Skeletal muscle tissue (tissue), 4 donors: ENCODE data around the gene ERRFI1. TPM values are rescaled to one million over a fixed set of nuclear protein-coding genes. Genes with fewer than 3 reads are reported as not detected.
A peak's percentile ranks its signal among the peaks of the same experiment; 100 is the strongest.

Experiments used
- H3K27ac ChIP-seq: one replicate; pipeline ENCODE4 v1.7.0; 2013; ENCODE audit warnings: mild to moderate bottlenecking, low read depth, low read length, inconsistent platforms
- H3K27me3 ChIP-seq, 3 donors: one replicate each; pipeline ENCODE4 v1.7.0; 2013; ENCODE audit warnings: low read length in 3 of 3; ENCODE audit not compliant: control insufficient read depth in 3 of 3, insufficient read depth in 3 of 3
- H3K36me3 ChIP-seq, 3 donors: one replicate each; pipeline ENCODE4 v1.7.0; 2013; ENCODE audit warnings: low read length in 3 of 3; ENCODE audit not compliant: control insufficient read depth in 3 of 3, insufficient read depth in 3 of 3
- H3K4me1 ChIP-seq, 3 donors: one replicate each; pipeline ENCODE4 v1.7.0; 2013; ENCODE audit warnings: low read length in 3 of 3, mild to moderate bottlenecking in 3 of 3; ENCODE audit not compliant: control insufficient read depth in 3 of 3, insufficient read depth in 3 of 3
- H3K4me3 ChIP-seq, 3 donors: one replicate each; pipeline ENCODE4 v1.7.0; 2013; ENCODE audit warnings: low read length in 3 of 3
- H3K9ac ChIP-seq, 3 donors: one replicate each; pipeline ENCODE4 v1.7.0; 2013; ENCODE audit warnings: low read length in 3 of 3, mild to moderate bottlenecking in 3 of 3, moderate library complexity in 2 of 3, low read depth in 1 of 3
- H3K9me3 ChIP-seq, 3 donors: one replicate each; pipeline ENCODE4 v1.7.0; 2013; ENCODE audit warnings: low read length in 3 of 3; ENCODE audit not compliant: control insufficient read depth in 3 of 3
- total RNA-seq: library from RNA; depleted of rRNA; stranded (reverse); fragments of >200 nt; gene quantifications from one replicate; pipeline ENCODE4 v1.2.3, GENCODE V29; 2014
- donor health status: Osteomylitis.

The ERRFI1 gene
- total RNA-seq, 1 donor from 2014 or later, result 3.7 TPM

- Histone ChIP-seq H3K4me3 (no peak overlapping the region), H3K27ac (no peak overlapping the region), H3K9ac (no peak overlapping the region), H3K4me1 (peaks cover 0 to 4% (median 0%) of the 10 kb centered on the region in 3 donors), H3K36me3 (no peaks in the 10 kb centered on the region), H3K9me3 (no peaks in the 10 kb centered on the region), H3K27me3 (no peaks in the 10 kb centered on the region)
These were observed 17.5 kb upstream of the ERRFI1 start for GRCh38 chr1:8043621-8044020.

- no peak overlapping the region for H3K27ac ChIP-seq
- no peak overlapping the region for H3K9ac ChIP-seq
- H3K27me3 ChIP-seq, result no peaks in the 10 kb centered on the region
- H3K4me3 ChIP-seq, result no peak overlapping the region
- H3K9me3 ChIP-seq, result no peaks in the 10 kb centered on the region
- no peaks in the 10 kb centered on the region for H3K36me3 ChIP-seq
- H3K4me1 ChIP-seq, result no peaks in the 10 kb centered on the region
These were observed 16.0 kb upstream of the ERRFI1 start for GRCh38 chr1:8042134-8042533.

- peak overlapping the region; percentile 38 for H3K27ac ChIP-seq
- H3K9ac ChIP-seq, result no peak overlapping the region
- H3K36me3 ChIP-seq, result no peaks in the 10 kb centered on the region
- H3K4me3 ChIP-seq, result no peak overlapping the region
- H3K4me1 ChIP-seq, result no peaks in the 10 kb centered on the region
- H3K27me3 ChIP-seq, result no peaks in the 10 kb centered on the region
- no peaks in the 10 kb centered on the region for H3K9me3 ChIP-seq
These were observed 14.5 kb upstream of the ERRFI1 start for GRCh38 chr1:8040586-8040985.

- Histone ChIP-seq H3K27me3 (no peaks in the 10 kb centered on the region), H3K4me3 (no peak overlapping the region), H3K9me3 (no peaks in the 10 kb centered on the region), H3K9ac (no peak overlapping the region), H3K4me1 (no peaks in the 10 kb centered on the region), H3K36me3 (no peaks in the 10 kb centered on the region), H3K27ac (no peak overlapping the region)
These were observed 13.0 kb upstream of the ERRFI1 start for GRCh38 chr1:8039071-8039470.

DNA sequence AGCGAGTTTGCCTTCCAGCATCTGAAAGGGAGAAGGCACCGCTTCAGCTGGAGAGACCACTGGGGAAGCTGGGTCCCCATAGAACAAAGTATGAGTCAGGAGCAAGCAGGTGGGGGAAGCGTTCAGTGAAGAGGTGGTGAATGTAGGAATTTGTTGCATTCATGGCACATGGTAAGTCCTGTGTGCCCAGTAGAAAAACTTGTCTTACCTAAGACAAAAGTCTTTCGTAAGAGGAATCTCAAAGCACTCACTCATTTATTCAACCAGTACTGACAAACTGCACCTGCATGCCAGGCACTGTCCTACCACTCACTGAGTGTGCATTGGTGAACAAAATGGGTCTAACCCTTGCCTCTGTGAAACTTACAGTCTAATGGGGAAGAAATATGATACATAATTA lies 9.2 kb upstream of the ERRFI1 start:
- Histone ChIP-seq H3K36me3 (no peaks in the 10 kb centered on the region), H3K4me3 (no peak overlapping the region)

GRCh38 chr1:8033322-8033721 lies 7.2 kb upstream of the ERRFI1 start:
- Histone ChIP-seq H3K9me3 (no peaks in the 10 kb centered on the region), H3K27me3 (no peaks in the 10 kb centered on the region), H3K9ac (no peak overlapping the region), H3K36me3 (no peaks in the 10 kb centered on the region), H3K27ac (no peak overlapping the region), H3K4me3 (no peak overlapping the region), H3K4me1 (peaks cover 0 to under 1% (median under 1%) of the 10 kb centered on the region in 3 donors)

More for the DNA sequence above, 9.2 kb upstream of the ERRFI1 start:
- Histone ChIP-seq H3K9ac (no peak overlapping the region), H3K27ac (no peak overlapping the region), H3K4me1 (no peaks in the 10 kb centered on the region), H3K27me3 (no peaks in the 10 kb centered on the region), H3K9me3 (no peaks in the 10 kb centered on the region)

GRCh38 chr1:8032366-8032910 lies 6.3 kb upstream of the ERRFI1 start:
- Histone ChIP-seq H3K4me1 (peaks cover 6% of the 10 kb centered on the region in 3 donors), H3K4me3 (no peak overlapping the region), H3K9ac (no peak overlapping the region), H3K27me3 (no peaks in the 10 kb centered on the region), H3K27ac (no peak overlapping the region), H3K36me3 (no peaks in the 10 kb centered on the region), H3K9me3 (no peaks in the 10 kb centered on the region)

DNA sequence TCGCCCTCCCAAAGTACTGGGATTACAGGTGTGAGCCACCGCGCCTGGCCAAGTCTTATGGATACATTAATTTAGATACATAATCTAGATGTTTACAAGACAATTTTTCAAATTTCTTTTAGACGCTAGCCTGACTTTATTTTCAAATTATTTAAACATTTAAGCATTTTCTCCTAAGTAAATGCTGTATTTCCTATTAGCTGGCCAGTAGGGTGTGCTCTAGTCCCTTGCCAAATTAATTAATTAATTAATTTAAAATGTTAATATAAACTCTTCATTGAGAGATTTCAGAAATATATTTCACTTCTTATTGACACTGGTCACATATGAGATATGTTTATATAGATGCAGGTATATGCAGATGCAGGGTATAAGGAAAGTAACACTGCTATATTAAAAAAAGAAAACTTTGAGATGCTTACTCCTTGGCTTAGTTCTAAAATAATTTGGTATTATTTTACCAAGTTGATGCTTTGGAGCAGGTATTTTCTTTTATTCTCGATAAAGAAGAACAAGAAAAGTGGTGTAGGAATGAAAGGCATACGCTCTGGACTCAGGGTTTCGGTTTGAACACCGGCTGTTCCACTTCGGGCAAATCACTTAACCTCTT lies 5.2 kb upstream of the ERRFI1 start:
- no peaks in the 10 kb centered on the region for H3K36me3 ChIP-seq
- no peak overlapping the region for H3K27ac ChIP-seq

DNA sequence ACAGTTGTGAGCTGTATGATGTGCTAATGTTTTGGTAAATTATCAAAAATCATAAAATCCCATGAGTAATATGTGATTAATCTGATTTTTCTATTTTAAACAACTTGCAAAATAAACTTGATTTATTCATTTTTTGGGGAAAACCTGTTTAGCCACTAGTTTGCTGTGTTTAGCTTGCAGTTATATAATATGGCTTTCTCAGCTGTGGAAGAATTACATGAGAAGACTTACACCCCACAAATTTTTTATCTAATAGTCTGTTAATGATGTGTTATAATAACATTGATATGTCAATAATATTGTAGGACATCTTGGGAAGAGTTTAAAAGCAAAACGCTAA lies 2.4 kb upstream of the ERRFI1 start:
- Histone ChIP-seq H3K27me3 (no peaks in the 10 kb centered on the region), H3K27ac (no peak overlapping the region), H3K4me3 (no peak overlapping the region), H3K36me3 (no peaks in the 10 kb centered on the region), H3K9ac (no peak overlapping the region), H3K9me3 (no peaks in the 10 kb centered on the region), H3K4me1 (peaks cover 22 to 29% (median 25%) of the 10 kb centered on the region in 3 donors)

More for the DNA sequence above, 5.2 kb upstream of the ERRFI1 start:
- no peaks in the 10 kb centered on the region for H3K9me3 ChIP-seq
- no peak overlapping the region for H3K9ac ChIP-seq
- H3K27me3 ChIP-seq, result no peaks in the 10 kb centered on the region
- no peak overlapping the region for H3K4me3 ChIP-seq
- peaks cover 14 to 17% (median 16%) of the 10 kb centered on the region in 3 donors for H3K4me1 ChIP-seq

GRCh38 chr1:8027748-8028570 lies 1.9 kb upstream of the ERRFI1 start:
- Histone ChIP-seq H3K36me3 (no peaks in the 10 kb centered on the region), H3K27ac (no peak overlapping the region), H3K4me3 (no peak overlapping the region), H3K27me3 (no peaks in the 10 kb centered on the region), H3K4me1 (peaks cover 22 to 31% (median 26%) of the 10 kb centered on the region in 3 donors), H3K9ac (no peak overlapping the region), H3K9me3 (no peaks in the 10 kb centered on the region)
